Measurements from ENCODE around the gene ECEL1.

Gene ECEL1

DNA sequence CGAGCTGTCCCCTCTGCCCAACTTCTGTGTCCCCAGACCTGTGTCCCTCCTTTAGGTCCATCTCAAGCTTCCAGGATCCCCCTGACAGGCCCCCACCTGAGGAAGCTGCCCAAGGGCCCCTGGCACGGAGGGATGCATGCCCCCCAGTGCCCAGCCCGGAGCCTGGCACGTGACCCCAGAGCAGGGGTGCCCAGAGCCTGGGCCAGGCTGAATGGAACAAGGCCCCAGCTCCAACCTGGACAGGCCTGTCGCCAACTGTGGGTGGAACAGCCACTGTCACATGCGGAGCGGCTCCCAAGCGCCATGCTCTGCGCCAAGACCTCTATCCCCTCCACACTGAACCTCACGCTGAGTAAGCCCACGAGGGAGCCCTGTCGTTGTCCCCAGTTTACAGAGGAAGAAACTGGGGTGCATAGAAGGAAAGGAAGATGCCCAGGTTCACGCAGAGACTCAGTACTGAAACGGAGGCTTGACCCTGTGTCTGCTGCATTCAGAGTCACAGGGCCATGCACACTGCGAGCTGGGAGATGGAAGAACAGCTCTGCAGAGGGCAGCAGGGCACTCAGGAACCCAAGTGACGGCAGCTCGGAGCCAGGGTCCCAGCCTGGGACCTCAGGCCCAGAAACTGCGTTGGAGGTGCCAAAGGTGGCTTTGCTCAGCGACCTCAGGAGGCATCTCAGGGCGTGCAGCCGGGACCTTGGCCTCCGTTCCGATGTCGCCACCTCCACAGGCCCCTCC is 5.5 kb upstream of the ECEL1 start:
- DNase-seq (ENCODE audit: low read depth in 2 of 2) = no peak
- no peak for TF ChIP-seq CTCF (IDR thresholded peaks at IDR 0.05; ENCODE audit: low read depth, low read length)
- H3K4me3 ChIP-seq (replicated peaks in 1 of 2; ENCODE audit: low read depth in 2 of 2, low read length in 2 of 2) = no peak overlapping the region

DNA sequence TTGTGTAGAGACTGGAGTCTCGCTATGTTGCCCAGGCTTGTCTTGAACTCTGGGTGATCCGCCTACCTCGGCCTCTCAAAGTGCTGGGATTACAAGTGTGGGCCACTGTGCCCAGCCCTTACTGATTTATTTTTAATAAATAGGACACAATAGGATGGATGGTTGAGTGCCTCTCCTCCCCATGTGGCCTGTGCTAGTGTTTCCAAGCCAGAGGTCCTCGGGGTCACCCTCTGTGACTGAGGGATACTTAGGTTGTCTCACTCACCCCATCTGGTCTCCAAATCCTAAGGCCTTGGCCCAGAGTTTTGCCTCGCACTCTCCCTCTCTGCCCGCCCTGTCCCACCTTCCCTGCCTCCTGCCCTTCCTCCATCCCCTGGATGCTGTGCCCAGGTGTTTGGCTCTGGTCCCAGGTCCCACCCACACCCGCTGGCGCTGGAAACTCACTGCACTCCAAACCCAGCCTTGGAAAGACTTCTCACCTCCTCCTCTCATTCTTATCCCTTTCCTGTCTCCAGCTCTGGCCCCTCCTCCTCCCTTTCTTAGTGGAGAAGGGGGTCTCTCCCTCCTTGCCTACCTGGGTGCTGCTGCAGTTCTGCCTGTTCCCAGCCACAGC is 4.7 kb upstream of the ECEL1 start:
- no peak for TF ChIP-seq CTCF (IDR thresholded peaks at IDR 0.05; ENCODE audit: low read depth, low read length)

GRCh38 chr2:232491139-232491780 is 3.6 kb upstream of the ECEL1 start:
- DNase-seq (ENCODE audit: low read depth in 2 of 2) = no peak
- no peak overlapping the region for H3K4me3 ChIP-seq (replicated peaks in 1 of 2; ENCODE audit: low read depth in 2 of 2, low read length in 2 of 2)
- no peak for TF ChIP-seq CTCF (IDR thresholded peaks at IDR 0.05; ENCODE audit: low read depth, low read length)

More for the DNA sequence above, 4.7 kb upstream of the ECEL1 start:
- no peak overlapping the region for H3K4me3 ChIP-seq (replicated peaks in 1 of 2; ENCODE audit: low read depth in 2 of 2, low read length in 2 of 2)
- DNase-seq (ENCODE audit: low read depth in 2 of 2) = no peak

GRCh38 chr2:232490221-232491138 is 2.8 kb upstream of the ECEL1 start:
- TF ChIP-seq CTCF (IDR thresholded peaks at IDR 0.05; ENCODE audit: low read depth, low read length) = no peak
- H3K4me3 ChIP-seq (replicated peaks in 1 of 2; ENCODE audit: low read depth in 2 of 2, low read length in 2 of 2) = no peak overlapping the region
- DNase-seq (ENCODE audit: low read depth in 2 of 2) = no peak

- TF ChIP-seq CTCF (IDR thresholded peaks at IDR 0.05; ENCODE audit: low read depth, low read length) = no peak
- no peak for DNase-seq (ENCODE audit: low read depth in 2 of 2)
- no peak overlapping the region for H3K4me3 ChIP-seq (replicated peaks in 1 of 2; ENCODE audit: low read depth in 2 of 2, low read length in 2 of 2)
Observed at GRCh38 chr2:232489516-232490220, 2.0 kb upstream of the ECEL1 start.

Data from cardiac fibroblast (primary cell).